Activated naive CD4-positive, alpha-beta T cell treated with anti-CD3 and anti-CD28 coated beads for 36 hours (primary cell): ENCODE measurements around the gene PIGR. TPM values are rescaled to one million over a fixed set of nuclear protein-coding genes. Genes with fewer than 3 reads are reported as not detected.

Experiments used
- CTCF ChIA-PET: fragments of 350-600 bp; sonication (Branson Sonifier 250); formaldehyde crosslinking; loops from one replicate; lab custom pipeline; 2021; ENCODE audit warnings: antibody characterized with exemption; lab: Charles Lee
- DNase-seq: peaks from one replicate; pipeline ENCODE4 v3.0.0-alpha.2; 2020
- H3K27ac Mint-ChIP-seq: one replicate; pipeline ENCODE4 v1.8.0; 2021; ENCODE audit warnings: mild to moderate bottlenecking, mixed read lengths
- H3K27me3 Mint-ChIP-seq: one replicate; pipeline ENCODE4 v1.8.0; 2021; ENCODE audit warnings: low read depth, mixed read lengths
- H3K36me3 Mint-ChIP-seq: one replicate; pipeline ENCODE4 v1.8.0; 2021; ENCODE audit warnings: low read depth, mixed read lengths
- H3K4me1 Mint-ChIP-seq: one replicate; pipeline ENCODE4 v1.8.0; 2021; ENCODE audit warnings: low read depth, mixed read lengths
- H3K4me3 Mint-ChIP-seq: one replicate; pipeline ENCODE4 v1.8.0; 2021; ENCODE audit warnings: mild to moderate bottlenecking, moderate library complexity, mixed read lengths
- H3K9me3 Mint-ChIP-seq: one replicate; pipeline ENCODE4 v1.8.0; 2021; ENCODE audit warnings: mixed read lengths
- intact Hi-C: fragments of 100-400 bp; cut with micrococcal nuclease; formaldehyde crosslinking; loops from one replicate; pipeline ENCODE4 v1.15.1; 2023
- total RNA-seq, 2 experiments: library from RNA; stranded (reverse); gene quantifications; one replicate each; pipeline ENCODE4 v1.2.3, GENCODE V29; 2021

The PIGR gene
- total RNA-seq, 2 experiments from 2014 or later: 0.10 TPM; not detected in 1

DNA sequence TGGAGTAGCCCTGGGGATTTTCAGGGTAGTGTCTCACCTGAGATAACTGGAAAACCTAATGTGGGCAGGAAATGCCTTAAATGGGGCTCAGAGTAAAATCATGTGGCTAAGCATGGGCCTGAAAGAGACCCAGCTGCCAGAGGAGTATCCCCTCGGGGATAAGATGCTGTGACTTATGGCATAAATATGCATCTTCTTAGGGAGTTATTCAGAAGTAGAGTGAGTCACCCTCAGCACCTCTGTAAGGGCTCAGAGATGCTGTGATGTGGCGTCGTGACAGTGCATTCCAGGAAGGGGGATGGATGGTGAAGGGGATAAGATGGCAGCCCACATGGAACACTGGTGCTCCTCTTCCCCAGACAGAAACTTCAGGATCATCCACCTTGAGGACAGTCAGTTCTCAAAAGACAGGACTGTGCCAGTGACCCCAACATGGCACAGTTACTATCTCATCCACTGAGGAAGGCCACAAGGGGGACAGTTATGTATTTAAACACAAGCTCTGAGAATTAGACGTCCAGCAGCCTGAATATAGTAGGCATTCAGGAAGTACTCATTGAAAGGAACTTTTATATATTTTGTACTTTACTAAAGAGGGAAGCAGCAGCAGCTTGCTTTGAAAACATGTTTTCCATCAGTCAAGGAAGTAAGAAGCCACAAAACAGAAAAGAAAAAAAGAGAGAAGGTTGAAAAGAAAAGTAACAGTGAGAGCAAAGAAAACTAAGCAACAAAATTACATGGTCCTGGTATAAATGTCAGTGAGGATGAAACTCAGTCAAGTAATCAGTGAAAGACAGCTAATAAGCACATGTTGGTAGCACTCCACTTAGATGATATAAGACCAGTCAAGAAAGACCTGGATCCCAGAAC, 40.7 kb downstream of the PIGR start:
- CTCF ChIA-PET: interaction anchor here (1.1 to 2.5 kb wide), 11 partner anchors 9 to 171 kb away, joined by 3 to 11 read pairs (median 7); partner anchors contain the start of genes FCMR, IL20 and IL24
- H3K4me1 Mint-ChIP-seq: peaks cover 88% of the 10 kb centered on the region
- H3K36me3 Mint-ChIP-seq: peaks cover 59% of the 10 kb centered on the region
- peak; percentile 88 for DNase-seq
- peak overlapping the region; percentile 40 for H3K4me3 Mint-ChIP-seq
- no peaks in the 10 kb centered on the region for H3K9me3 Mint-ChIP-seq
- H3K27ac Mint-ChIP-seq: peak overlapping the region; percentile 96
- no peaks in the 10 kb centered on the region for H3K27me3 Mint-ChIP-seq
- intact Hi-C loops: loop anchor here (1.0 to 5.0 kb wide), 7 partner anchors 8 to 433 kb away; partner anchors contain the start of genes IKBKE and IL24

DNA sequence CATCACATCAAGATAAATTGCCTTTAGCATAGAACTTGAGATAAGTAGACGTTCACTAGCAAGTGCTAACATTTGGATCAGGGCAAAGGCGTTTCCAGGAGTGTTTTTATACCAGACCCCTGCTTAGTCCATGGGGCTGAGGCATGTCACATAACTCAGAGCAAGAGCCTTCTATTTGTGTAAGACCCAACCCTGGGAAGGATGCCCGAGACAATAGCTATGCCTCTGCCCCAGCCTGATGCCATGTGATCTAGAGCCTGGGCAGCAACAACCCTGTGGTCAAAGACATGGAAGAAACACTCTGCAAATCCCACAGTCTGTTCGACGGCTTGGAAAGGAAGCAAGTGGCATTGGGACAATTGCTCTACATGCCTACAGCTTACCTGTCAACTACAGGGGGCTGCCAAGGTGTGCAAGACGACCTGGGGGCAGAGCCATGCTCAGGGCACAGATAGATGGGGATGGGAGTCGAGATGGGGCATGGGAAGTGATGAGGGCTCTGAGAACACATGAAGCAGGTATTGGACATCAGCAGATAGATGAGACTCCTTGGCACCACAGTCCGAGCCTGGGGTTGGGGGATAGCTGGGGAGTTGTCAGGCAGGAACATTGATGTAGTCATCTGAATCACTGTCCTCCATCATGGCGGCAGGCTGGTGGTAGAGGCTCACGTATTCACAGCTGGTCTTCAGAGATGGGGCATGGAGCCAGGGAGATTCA, 41.7 kb downstream of the PIGR start:
- H3K36me3 Mint-ChIP-seq: peaks cover 66% of the 10 kb centered on the region
- peak overlapping the region; percentile 96 for H3K27ac Mint-ChIP-seq
- H3K4me1 Mint-ChIP-seq: peaks cover 91% of the 10 kb centered on the region

DNA sequence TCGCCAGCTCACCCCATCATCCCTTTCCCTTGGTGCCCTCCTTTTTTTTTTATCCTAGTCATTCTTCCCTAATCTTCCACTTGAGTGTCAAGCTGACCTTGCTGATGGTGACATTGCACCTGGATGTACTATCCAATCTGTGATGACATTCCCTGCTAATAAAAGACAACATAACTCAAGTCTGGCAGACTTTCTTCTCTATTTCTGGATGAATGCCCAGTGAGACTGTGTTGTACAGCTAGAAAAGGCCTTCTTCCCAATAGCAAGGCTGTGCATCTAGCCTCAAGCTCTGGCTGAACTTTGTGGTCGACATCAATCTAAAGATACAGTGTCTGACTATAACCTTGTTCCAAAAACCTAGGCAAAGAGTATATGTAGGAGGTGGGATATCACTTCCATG, 42.6 kb downstream of the PIGR start:
- Mint-ChIP-seq H3K36me3 (peaks cover 65% of the 10 kb centered on the region), H3K27me3 (no peaks in the 10 kb centered on the region), H3K4me3 (no peak overlapping the region), H3K9me3 (no peaks in the 10 kb centered on the region), H3K4me1 (peaks cover 93% of the 10 kb centered on the region), H3K27ac (peak overlapping the region; percentile 96)
- intact Hi-C loops: loop anchor here (2.0 kb wide), 1 partner anchor 13 kb away; no protein-coding TSS in a partner anchor
- CTCF ChIA-PET: interaction anchor here (0.6 to 2.1 kb wide), 4 partner anchors 9 to 94 kb away, joined by 3 to 6 read pairs (median 4); no protein-coding TSS in a partner anchor
- DNase-seq: no peak

More for the DNA sequence above, 41.7 kb downstream of the PIGR start:
- Mint-ChIP-seq H3K4me3 (peak overlapping the region; percentile 36), H3K27me3 (no peaks in the 10 kb centered on the region), H3K9me3 (no peaks in the 10 kb centered on the region)
- intact Hi-C loops: loop anchor here (1.0 to 5.0 kb wide), 7 partner anchors 7 to 432 kb away; partner anchors contain the start of genes IKBKE and IL24
- CTCF ChIA-PET: interaction anchor here (0.8 to 2.5 kb wide), 7 partner anchors 8 to 170 kb away, joined by 3 to 11 read pairs (median 7); partner anchors contain the start of genes IL20 and IL24
- DNase-seq: no peak

DNA sequence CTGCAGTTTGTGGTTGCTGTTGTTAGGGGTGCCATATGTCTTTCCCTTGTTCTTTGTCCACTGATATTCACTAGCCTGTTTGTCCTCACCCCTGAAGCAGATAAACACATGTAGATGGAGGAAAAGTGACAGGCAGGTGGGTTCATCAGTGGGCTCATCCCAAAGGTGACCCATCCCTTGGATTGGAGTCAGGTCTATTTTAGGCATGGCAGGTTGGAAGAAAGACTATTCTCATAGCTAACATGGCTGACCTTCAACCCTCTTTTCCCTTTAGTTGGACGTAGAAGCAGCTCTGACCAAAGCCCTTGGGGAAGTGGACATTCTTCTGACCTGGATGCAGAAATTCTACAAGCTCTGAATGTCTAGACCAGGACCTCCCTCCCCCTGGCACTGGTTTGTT, 43.6 kb downstream of the PIGR start:
- Mint-ChIP-seq H3K4me1 (peaks cover 94% of the 10 kb centered on the region), H3K27me3 (no peaks in the 10 kb centered on the region), H3K4me3 (no peak overlapping the region), H3K36me3 (peaks cover 61% of the 10 kb centered on the region), H3K27ac (peak overlapping the region; percentile 96), H3K9me3 (no peaks in the 10 kb centered on the region)
- intact Hi-C loops: no loop called here
- DNase-seq: no peak
- CTCF ChIA-PET: interaction anchor here (0.5 to 2.1 kb wide), 3 partner anchors 10 to 285 kb away, joined by 3 to 6 read pairs (median 5); no protein-coding TSS in a partner anchor

DNA sequence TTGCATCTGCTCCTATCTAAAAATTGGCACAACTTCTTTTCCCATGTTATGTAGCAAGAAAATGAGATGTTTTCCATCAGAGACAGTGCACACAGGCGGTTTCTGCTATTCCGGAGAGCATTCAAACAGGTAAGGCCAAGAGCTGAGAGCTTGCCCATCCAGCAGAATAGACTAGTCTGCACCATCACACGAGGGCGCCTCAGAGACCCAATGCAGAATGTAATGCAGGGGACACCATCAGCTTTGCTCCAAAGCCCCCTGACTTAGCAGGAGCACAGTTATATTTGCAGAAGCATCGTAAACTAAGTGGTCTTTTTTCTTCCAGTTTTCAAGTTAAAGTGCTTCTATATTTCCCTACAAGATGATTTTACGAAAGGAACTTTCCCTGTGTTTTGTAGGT, 44.3 kb downstream of the PIGR start:
- H3K27me3 Mint-ChIP-seq: no peaks in the 10 kb centered on the region
- H3K27ac Mint-ChIP-seq: peak overlapping the region; percentile 96
- H3K4me3 Mint-ChIP-seq: no peak overlapping the region
- peaks cover 94% of the 10 kb centered on the region for H3K4me1 Mint-ChIP-seq
- H3K9me3 Mint-ChIP-seq: no peaks in the 10 kb centered on the region
- DNase-seq: no peak
- intact Hi-C loops: no loop called here
- CTCF ChIA-PET: interaction anchor here (1.6 to 2.4 kb wide), 2 partner anchors 10 to 23 kb away, joined by 3 to 14 read pairs; no protein-coding TSS in a partner anchor
- H3K36me3 Mint-ChIP-seq: peaks cover 64% of the 10 kb centered on the region

DNA sequence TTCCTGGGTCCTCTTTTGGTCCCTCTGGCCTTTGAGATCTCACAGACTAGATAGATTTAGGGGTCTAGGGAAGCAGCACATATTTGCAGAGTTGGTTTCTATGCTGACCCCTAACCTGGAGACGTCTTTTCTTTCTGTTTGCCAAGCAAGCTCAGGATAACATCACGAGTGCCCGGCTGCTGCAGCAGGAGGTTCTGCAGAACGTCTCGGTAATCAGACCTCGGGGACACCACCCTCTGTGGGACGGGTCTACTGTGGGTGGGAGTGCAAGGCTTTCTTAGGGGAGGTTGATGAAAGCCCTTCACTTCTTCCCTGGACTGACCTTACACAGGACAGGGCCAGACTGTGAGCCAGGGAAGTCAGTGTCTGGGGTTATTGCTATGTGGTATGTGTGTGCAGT, 46.1 kb downstream of the PIGR start:
- Mint-ChIP-seq H3K27ac (peak overlapping the region; percentile 73), H3K27me3 (no peaks in the 10 kb centered on the region), H3K9me3 (no peaks in the 10 kb centered on the region), H3K36me3 (peaks cover 59% of the 10 kb centered on the region), H3K4me1 (peaks cover 94% of the 10 kb centered on the region), H3K4me3 (peak overlapping the region; percentile 25)
- intact Hi-C loops: no loop called here
- CTCF ChIA-PET: interaction anchor here (0.8 to 2.4 kb wide), 7 partner anchors 9 to 165 kb away, joined by 3 to 14 read pairs (median 6); partner anchors contain the start of gene IL20
- DNase-seq: no peak

DNA sequence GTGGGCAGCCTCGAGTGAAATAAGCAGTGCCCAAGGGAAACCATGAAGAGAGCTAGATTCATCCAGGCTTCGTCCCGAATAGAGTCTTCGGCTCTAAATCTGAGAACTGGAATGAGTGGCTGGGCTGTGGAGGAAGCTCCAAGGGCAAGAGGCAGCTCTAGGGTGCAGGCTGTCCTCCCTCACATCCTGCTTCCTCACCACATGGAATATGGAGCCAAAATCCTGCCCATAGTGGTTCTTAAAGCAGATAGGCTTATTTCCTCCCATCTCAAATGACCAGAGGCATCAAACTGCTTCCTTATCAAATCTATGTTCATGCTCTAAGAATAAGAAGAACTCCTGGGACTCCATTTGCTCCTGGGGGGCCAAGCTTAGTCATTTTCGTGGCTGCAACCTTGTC, 46.5 kb downstream of the PIGR start:
- no peaks in the 10 kb centered on the region for H3K27me3 Mint-ChIP-seq
- no peak for DNase-seq
- intact Hi-C loops: no loop called here
- H3K36me3 Mint-ChIP-seq: peaks cover 55% of the 10 kb centered on the region
- CTCF ChIA-PET: interaction anchor here (0.8 to 2.1 kb wide), 6 partner anchors 9 to 165 kb away, joined by 3 to 8 read pairs (median 5); partner anchors contain the start of gene IL20
- H3K27ac Mint-ChIP-seq: peak overlapping the region; percentile 98
- H3K4me3 Mint-ChIP-seq: peak overlapping the region; percentile 87
- no peaks in the 10 kb centered on the region for H3K9me3 Mint-ChIP-seq
- H3K4me1 Mint-ChIP-seq: peaks cover 94% of the 10 kb centered on the region

DNA sequence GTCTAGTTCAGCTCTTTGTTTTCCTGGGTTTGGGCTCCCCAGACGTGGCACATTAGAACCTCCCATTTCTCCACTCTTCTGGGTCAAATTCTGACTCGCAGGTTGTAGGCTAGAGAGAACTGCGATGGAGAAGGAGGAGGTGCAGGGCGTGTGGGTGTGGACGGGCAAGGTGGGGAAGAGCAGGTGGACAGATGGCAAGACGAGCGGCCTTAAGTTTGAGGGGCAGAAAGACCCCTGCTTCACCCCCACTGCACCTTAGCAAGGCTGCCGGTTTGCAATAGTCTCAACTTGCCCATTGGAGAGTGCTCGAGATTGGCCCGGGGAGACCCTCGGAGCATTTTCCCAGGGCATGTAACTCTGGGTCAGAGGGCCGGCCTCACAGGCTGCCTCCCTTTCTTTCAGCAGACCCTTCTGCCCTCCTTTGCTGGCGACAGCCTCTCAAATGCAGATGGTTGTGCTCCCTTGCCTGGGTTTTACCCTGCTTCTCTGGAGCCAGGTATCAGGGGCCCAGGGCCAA, 47.3 kb downstream of the PIGR start:
- CTCF ChIA-PET: interaction anchor here (1.1 to 2.1 kb wide), 4 partner anchors 13 to 173 kb away, joined by 3 to 8 read pairs (median 5); partner anchors contain the start of gene IL20
- intact Hi-C loops: no loop called here
- peak overlapping the region; percentile 87 for H3K4me3 Mint-ChIP-seq
- H3K4me1 Mint-ChIP-seq: peaks cover 92% of the 10 kb centered on the region
- H3K36me3 Mint-ChIP-seq: peaks cover 48% of the 10 kb centered on the region
- no peak for DNase-seq
- peak overlapping the region; percentile 98 for H3K27ac Mint-ChIP-seq
- no peaks in the 10 kb centered on the region for H3K27me3 Mint-ChIP-seq
- no peaks in the 10 kb centered on the region for H3K9me3 Mint-ChIP-seq

DNA sequence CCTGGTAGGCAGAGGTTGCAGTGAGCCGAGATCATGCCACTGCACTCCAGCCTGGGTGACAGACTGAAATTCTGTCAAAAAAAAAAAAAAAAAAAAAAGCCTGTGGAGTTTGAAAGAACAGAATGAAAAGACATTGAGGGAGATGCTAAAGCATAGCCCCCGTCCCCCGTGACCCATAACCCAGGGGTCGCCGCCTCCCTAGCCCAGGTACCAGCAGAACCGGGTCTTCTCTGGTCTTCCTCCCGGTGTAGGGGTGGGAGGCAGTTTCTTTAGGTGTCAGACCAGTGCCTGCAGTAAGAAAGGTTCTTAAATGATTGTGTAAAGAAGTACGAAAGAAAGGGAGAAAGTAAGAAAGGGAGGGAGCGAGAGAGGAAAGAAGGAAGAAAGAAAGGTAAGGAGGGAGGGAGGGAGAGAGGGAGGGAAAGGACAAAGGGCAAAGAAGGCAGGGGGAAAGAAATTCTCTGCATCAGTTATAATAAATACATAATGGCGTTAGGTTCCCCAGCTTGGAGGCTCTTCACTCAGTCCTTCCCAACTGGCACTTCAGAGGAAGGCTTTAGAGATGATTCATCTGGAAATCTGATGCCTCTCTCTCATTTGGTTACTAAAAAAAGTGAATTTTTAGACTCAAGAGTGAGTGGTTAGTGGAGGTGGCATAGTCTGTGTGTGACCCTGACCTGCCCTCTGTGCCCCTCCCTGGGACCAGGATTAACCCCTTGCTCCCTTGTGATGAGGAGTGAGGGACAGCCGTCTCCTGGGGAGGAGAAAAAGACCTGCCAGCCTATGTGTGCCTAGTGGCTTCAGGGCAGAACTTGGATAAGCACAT, 48.0 kb downstream of the PIGR start:
- CTCF ChIA-PET: interaction anchor here (1.0 to 2.6 kb wide), 7 partner anchors 7 to 172 kb away, joined by 3 to 17 read pairs (median 6); partner anchors contain the start of gene IL20
- Mint-ChIP-seq H3K27me3 (no peaks in the 10 kb centered on the region), H3K36me3 (peaks cover 41% of the 10 kb centered on the region), H3K4me3 (peak overlapping the region; percentile 87), H3K4me1 (peaks cover 93% of the 10 kb centered on the region), H3K9me3 (no peaks in the 10 kb centered on the region), H3K27ac (peak overlapping the region; percentile 98)
- no peak for DNase-seq
- intact Hi-C loops: no loop called here

DNA sequence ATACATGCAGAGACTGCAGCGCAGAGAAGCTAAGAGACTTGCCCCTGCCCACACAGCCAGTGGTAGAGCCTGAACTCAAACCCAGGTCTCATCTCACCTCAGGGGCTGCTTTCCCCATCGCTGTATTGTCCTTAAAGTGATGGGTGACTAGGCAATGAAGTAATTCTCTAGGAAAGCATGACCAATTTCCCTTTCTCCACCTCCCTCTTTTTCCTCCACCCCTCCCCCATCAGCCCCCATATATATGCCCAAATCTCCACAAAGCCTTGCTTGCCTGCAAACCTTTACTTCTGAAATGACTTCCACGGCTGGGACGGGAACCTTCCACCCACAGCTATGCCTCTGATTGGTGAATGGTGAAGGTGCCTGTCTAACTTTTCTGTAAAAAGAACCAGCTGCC, 49.1 kb downstream of the PIGR start, which contains the start of gene IL24:
IL24 (plus strand) TSS at position 269 of the 400 bp plus-strand sequence. CDS start 390 bp downstream, outside the sequence.
- peak within 1 kb of the TSS; percentile 87 for H3K4me3 Mint-ChIP-seq
- no peaks in the 10 kb centered on the region for H3K9me3 Mint-ChIP-seq
- peaks cover 92% of the 10 kb centered on the region for H3K4me1 Mint-ChIP-seq
- no peaks in the 10 kb centered on the region for H3K27me3 Mint-ChIP-seq
- CTCF ChIA-PET: interaction anchor here (0.6 to 2.6 kb wide), 10 partner anchors 8 to 171 kb away, joined by 3 to 17 read pairs (median 4); partner anchors contain the start of gene IL20
- DNase-seq: peak; percentile 91
- H3K27ac Mint-ChIP-seq: peak within 1 kb of the TSS; percentile 98
- intact Hi-C loops: loop anchor here (1.0 to 2.0 kb wide), 4 partner anchors 8 to 94 kb away; partner anchors contain the start of gene IL20
- peaks cover 31% of the 10 kb centered on the region for H3K36me3 Mint-ChIP-seq
